ENCODE measurements around the gene CCDC30. TPM values are rescaled to one million over a fixed set of nuclear protein-coding genes. Genes with fewer than 3 reads are reported as not detected.
A peak's percentile ranks its signal among the peaks of the same experiment; 100 is the strongest.

Gene CCDC30
- total RNA-seq, 1 donor from 2014 or later: 2.0 TPM

- H3K36me3 ChIP-seq: peaks cover 14% of the 10 kb centered on the region
- H3K4me2 ChIP-seq: peak overlapping the region; percentile 93
- H3K4me3 Mint-ChIP-seq: peak overlapping the region; percentile 99
- H3K27me3 ChIP-seq: no peaks in the 10 kb centered on the region
- peaks cover 27% of the 10 kb centered on the region for H3K36me3 Mint-ChIP-seq
- peak; percentile 86 for DNase-seq (ENCODE audit: low spot score)
- H3K9me3 ChIP-seq (ENCODE audit: low read depth): no peaks in the 10 kb centered on the region
- H4K20me1 ChIP-seq (ENCODE audit: low read depth): peaks cover 51% of the 10 kb centered on the region
- peaks cover 18% of the 10 kb centered on the region for H3F3A ChIP-seq (ENCODE audit: low read depth)
- H3K27ac Mint-ChIP-seq: peak overlapping the region; percentile 72
- peaks cover 36% of the 10 kb centered on the region for H3K4me1 ChIP-seq
- H3K4me3 ChIP-seq: peak overlapping the region; percentile 89
- peak overlapping the region; percentile 85 for H3K27ac ChIP-seq
- peaks cover 4% of the 10 kb centered on the region for H3K27me3 Mint-ChIP-seq (ENCODE audit: insufficient read depth, low read depth)
- peaks cover 73% of the 10 kb centered on the region for H3K79me2 ChIP-seq (ENCODE audit: low read depth)
- TF ChIP-seq EZH2 (IDR thresholded peaks at IDR 0.05): no peak
- TF ChIP-seq EZH2phosphoT487 (IDR thresholded peaks at IDR 0.05): no peak
- TF ChIP-seq CTCF (IDR thresholded peaks at IDR 0.05): no peak
- peak overlapping the region; percentile 70 for H3K9ac ChIP-seq
- no peak overlapping the region for H2AFZ ChIP-seq (replicated peaks)
- H3K9me3 Mint-ChIP-seq: peaks cover 2% of the 10 kb centered on the region
- H3K4me1 Mint-ChIP-seq: peaks cover 54% of the 10 kb centered on the region
Measured at GRCh38 chr1:42682739-42683531, 219.8 kb downstream of the CCDC30 start.

- Histone ChIP-seq H3K9ac (peak overlapping the region; percentile 70), H3F3A (ENCODE audit: low read depth) (peaks cover 26% of the 10 kb centered on the region), H2AFZ (replicated peaks) (no peak overlapping the region), H3K27ac (no peak overlapping the region), H3K4me3 (peak overlapping the region; percentile 89), H3K4me2 (peak overlapping the region; percentile 93), H3K36me3 (peaks cover 14% of the 10 kb centered on the region), H3K27me3 (no peaks in the 10 kb centered on the region), H3K79me2 (ENCODE audit: low read depth) (peaks cover 85% of the 10 kb centered on the region), H3K4me1 (peaks cover 36% of the 10 kb centered on the region), H4K20me1 (ENCODE audit: low read depth) (peaks cover 63% of the 10 kb centered on the region), H3K9me3 (ENCODE audit: low read depth) (no peaks in the 10 kb centered on the region)
- Mint-ChIP-seq H3K36me3 (peaks cover 30% of the 10 kb centered on the region), H3K9me3 (peaks cover 2% of the 10 kb centered on the region), H3K27me3 (ENCODE audit: insufficient read depth, low read depth) (peaks cover 4% of the 10 kb centered on the region), H3K27ac (no peak overlapping the region), H3K4me1 (peaks cover 60% of the 10 kb centered on the region), H3K4me3 (peak overlapping the region; percentile 99)
- peak; percentile 38 for DNase-seq (ENCODE audit: low spot score)
- TF ChIP-seq CTCF (IDR thresholded peaks at IDR 0.05) (no peak), EZH2 (IDR thresholded peaks at IDR 0.05) (no peak), EZH2phosphoT487 (IDR thresholded peaks at IDR 0.05) (no peak)
Measured at GRCh38 chr1:42684139-42684538, 221.1 kb downstream of the CCDC30 start.

GRCh38 chr1:42686418-42686817 is 223.3 kb downstream of the CCDC30 start:
- peaks cover 31% of the 10 kb centered on the region for H3K4me1 ChIP-seq
- H3K4me1 Mint-ChIP-seq: peaks cover 57% of the 10 kb centered on the region
- H3K4me3 Mint-ChIP-seq: no peak overlapping the region

More at GRCh38 chr1:42686418-42686817, 223.3 kb downstream of the CCDC30 start:
- Histone ChIP-seq H3K27ac (no peak overlapping the region), H3K4me3 (peak overlapping the region; percentile 89), H4K20me1 (ENCODE audit: low read depth) (peaks cover 86% of the 10 kb centered on the region), H3K9me3 (ENCODE audit: low read depth) (no peaks in the 10 kb centered on the region), H3K4me2 (peak overlapping the region; percentile 93), H3K79me2 (ENCODE audit: low read depth) (peaks cover 95% of the 10 kb centered on the region), H2AFZ (replicated peaks) (no peak overlapping the region), H3K9ac (no peak overlapping the region), H3K27me3 (no peaks in the 10 kb centered on the region), H3F3A (ENCODE audit: low read depth) (peaks cover 17% of the 10 kb centered on the region), H3K36me3 (peaks cover 14% of the 10 kb centered on the region)
- Mint-ChIP-seq H3K27me3 (ENCODE audit: insufficient read depth, low read depth) (peaks cover 4% of the 10 kb centered on the region), H3K9me3 (peaks cover 2% of the 10 kb centered on the region), H3K36me3 (peaks cover 30% of the 10 kb centered on the region), H3K27ac (no peak overlapping the region)
- no peak for DNase-seq (ENCODE audit: low spot score)
- TF ChIP-seq EZH2phosphoT487 (IDR thresholded peaks at IDR 0.05) (no peak), CTCF (IDR thresholded peaks at IDR 0.05) (no peak), EZH2 (IDR thresholded peaks at IDR 0.05) (no peak)

Measured in neural progenitor cell (in vitro differentiated cells).